Stimulated activated CD4-positive, alpha-beta T cell treated with anti-CD3 and anti-CD28 coated beads, Interleukin-1b, Interleukin-23, amount 100 ng/mL, for 48 hours (primary cell): ENCODE data around the gene KCNN1.
"Not testable (repeated sequence)": the region's sequence is repeated elsewhere in the genome, so short reads cannot be mapped to it uniquely, and the experiment has no call there.

ENCODE experiments used
- DNase-seq: peaks from one replicate; pipeline ENCODE4 v3.0.0-alpha.2; 2020

The KCNN1 gene

GRCh38 chr19:17969096-17969792, 2.3 kb downstream of the KCNN1 start:
- no peak for DNase-seq

GRCh38 chr19:17972230-17972629, 5.3 kb downstream of the KCNN1 start:
- no peak for DNase-seq

DNA sequence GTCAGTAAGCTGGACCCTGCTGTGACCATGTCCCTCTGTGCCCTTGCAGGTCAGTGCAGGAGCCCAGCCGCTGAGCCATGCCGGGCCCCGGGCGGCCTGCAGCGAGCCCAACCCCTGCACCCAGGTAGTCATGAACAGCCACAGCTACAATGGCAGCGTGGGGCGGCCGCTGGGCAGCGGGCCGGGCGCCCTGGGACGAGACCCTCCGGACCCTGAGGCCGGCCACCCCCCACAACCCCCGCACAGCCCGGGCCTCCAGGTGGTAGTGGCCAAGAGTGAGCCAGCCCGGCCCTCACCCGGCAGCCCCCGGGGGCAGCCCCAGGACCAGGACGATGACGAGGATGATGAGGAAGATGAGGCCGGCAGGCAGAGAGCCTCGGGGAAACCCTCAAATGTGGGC, 6.9 kb downstream of the KCNN1 start:
- DNase-seq: no peak

- DNase-seq: no peak
These were observed 7.6 kb downstream of the KCNN1 start for GRCh38 chr19:17974551-17974950.

DNA sequence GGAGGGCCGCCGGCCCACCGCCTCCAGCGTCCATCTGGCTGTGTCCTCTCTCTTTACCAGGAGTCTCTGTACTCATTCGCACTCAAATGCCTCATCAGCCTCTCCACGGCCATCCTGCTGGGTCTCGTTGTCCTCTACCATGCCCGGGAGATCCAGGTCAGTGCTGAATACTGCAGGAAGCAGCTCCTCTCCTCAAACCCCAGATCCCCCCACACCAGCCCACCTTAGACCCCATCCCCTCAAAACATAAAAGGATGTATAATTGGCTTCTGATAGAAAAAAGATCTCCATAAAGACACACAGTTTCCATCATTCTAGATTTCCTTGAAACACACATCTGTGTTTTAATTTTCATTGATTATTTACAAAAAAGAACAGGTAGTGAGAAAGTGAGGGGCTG, 8.1 kb downstream of the KCNN1 start:
- no peak for DNase-seq

DNA sequence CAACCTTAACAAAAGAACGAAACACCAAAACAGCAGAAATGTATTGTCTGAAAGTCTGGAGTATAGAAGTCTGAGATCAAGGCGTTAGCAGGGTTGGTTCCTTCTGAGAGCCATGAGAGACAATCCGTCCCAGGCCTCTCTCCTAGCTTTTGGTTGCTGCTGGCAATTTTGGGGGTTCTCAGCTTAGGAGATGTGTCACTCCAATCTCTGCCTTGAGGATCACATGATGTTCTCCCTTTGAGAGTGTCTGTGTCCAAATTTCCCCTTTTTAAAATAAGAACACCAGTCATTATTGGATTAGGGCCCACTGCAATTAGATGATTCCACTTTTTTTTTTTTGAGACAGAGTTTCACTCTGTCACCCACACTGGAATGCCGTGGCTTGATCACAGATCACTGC, 10.1 kb downstream of the KCNN1 start:
- DNase-seq: no peak

DNA sequence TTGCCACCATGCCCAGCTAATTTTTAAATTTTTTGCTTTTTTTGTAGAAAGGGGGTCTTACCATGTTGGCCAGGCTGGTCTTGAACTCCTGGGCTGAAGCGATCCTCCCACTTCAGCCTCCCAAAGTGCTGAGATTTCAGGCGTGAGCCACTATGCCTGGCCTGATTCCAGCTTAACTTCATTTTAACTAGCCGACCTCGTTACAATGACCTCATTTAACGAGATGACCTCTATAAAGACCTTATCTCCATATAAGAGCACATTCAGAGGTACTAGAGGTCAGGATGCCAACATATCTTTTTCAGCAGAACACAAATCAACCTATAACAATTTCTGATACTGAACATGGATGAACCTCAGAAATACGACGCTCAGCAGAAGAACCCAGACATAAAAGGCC, 10.6 kb downstream of the KCNN1 start:
- no peak for DNase-seq

- DNase-seq: no peak
These were observed 14.7 kb downstream of the KCNN1 start for GRCh38 chr19:17981611-17982010.

- DNase-seq: no peak
These were observed 15.5 kb downstream of the KCNN1 start for GRCh38 chr19:17982430-17982829.

GRCh38 chr19:17985037-17985818, 18.3 kb downstream of the KCNN1 start:
- no peak for DNase-seq

DNA sequence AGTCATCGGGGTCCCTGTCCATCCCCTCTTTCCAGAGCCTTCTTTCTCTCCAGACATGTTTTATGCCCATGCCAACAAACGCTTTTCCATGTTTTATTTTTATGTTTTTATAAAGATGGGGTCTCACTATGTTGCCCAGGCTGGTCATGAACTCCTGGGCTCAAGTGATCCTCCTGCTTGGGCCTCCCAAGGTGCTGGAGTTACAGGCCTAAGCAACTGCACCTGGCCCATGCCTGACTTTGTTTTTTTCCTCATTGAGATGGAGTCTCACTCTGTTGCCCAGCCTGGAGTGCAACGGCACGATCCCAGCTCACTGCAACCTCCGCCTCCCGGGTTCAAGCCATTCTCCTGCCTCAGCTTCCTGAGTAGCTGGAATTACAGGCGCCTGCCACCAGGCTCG, 19.7 kb downstream of the KCNN1 start:
- DNase-seq: not testable (repeated sequence)

- DNase-seq: no peak
These were observed 21.3 kb downstream of the KCNN1 start for GRCh38 chr19:17988161-17988560.

DNA sequence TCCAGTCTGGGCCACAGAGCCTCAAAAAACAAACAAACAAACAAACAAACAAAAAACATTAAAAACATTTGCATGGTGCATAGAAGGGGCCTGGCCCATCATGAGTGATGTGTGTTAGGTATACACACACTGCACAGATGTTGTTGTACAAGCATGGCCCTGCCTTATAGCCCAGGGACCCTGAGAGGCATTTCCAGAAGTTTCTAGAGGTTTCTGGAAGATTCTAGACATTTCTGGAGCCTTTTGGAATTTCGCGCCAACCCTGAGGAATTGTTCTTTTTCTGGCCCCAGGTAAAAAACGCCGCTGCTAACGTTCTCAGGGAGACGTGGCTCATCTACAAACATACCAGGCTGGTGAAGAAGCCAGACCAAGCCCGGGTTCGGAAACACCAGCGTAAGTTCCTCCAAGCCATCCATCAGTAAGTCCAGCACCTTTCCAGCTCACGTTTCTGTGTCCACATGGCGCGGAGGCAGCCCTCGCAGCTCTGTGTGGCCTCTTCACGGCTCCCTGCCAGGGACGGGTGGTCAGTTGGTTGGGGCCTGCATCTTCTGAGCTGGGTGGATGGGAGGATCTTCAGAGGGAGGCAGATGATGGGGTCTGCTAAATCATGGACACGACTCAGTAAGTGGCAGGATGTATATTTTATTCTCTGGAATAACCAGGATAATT, 22.7 kb downstream of the KCNN1 start:
- DNase-seq: no peak

GRCh38 chr19:17993076-17993813, 26.3 kb downstream of the KCNN1 start:
- no peak for DNase-seq

DNA sequence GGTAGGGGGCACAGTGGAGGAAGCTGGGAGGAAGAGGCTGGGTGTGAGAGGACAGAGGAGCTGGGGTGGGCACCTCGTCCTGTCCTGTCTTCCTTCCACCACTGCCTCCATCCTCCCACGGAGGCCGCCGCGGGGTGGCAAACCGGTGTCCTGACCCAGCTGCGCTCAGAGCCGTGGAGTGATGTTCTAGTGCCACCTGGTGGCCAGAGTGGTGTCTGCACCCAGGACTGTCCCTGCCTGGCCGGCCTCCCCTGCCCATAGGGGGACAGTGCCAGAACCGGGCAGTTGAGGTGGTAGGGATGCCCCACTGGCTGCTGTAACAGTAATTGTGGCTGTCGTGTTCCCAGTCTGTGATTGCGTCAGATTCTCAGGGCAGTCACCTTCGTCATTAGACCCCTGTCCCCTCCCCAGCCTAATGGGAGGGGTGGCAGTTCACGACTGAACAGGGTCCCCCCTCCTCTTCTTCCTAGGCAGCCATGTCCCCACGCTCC, 30.0 kb downstream of the KCNN1 start:
- peak; percentile 85 for DNase-seq

DNA sequence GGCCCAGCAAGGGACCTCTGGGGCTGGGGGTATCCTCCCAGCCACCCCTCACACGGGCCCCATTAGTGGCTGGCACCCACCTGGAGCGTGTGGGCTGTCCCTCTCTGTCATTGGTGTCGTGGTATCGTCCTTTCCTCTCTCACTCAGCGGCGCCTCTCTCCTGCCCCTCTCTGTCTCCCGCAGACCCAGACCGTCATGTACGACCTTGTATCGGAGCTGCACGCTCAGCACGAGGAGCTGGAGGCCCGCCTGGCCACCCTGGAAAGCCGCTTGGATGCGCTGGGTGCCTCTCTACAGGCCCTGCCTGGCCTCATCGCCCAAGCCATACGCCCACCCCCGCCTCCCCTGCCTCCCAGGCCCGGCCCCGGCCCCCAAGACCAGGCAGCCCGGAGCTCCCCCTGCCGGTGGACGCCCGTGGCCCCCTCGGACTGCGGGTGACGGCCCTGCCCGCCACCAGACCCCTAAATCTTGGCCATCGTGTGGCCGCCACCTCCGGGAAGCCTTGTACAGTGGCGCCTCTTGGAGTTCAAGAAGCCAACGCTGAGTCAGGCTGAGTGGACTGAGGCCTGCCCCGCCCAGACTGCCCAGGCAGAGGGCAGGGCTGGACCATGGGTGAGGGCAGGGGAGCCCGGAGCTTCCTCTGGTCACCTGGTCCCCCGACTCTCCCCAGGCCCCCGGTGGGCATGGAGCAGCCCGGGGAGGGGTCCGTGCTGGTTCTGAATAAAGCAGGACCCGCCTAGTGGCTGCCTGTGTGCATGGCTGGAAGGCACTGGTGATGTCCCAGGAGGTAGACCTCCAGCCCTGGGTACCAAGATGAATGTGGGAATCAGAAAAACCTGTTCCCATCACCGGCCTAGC, 31.3 kb downstream of the KCNN1 start:
- DNase-seq: no peak

DNA sequence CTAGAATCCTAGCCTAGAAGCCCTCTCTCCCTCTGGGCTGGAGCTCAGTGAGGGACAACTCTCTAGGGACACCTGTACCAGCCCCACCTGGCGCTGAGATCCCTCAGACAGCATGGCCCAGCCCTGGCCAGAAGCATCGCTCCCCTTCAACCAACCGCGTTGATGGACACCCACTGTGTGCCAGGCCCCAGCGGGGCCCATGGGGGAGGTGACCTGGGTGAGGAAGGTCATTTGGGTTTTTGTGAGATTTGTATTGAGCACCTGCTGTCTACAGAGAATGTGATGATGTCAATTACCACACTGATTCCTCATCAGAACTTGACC, 31.9 kb downstream of the KCNN1 start:
- no peak for DNase-seq

- no peak for DNase-seq
These were observed 33.0 kb downstream of the KCNN1 start for GRCh38 chr19:17999684-18000479.

- no peak for DNase-seq
These were observed 33.6 kb downstream of the KCNN1 start for GRCh38 chr19:18000480-18000914.

- peak; percentile 87 for DNase-seq
These were observed 34.2 kb downstream of the KCNN1 start for GRCh38 chr19:18000915-18001776.
